ENCODE data around the gene FBXO45. TPM values are rescaled to one million over a fixed set of nuclear protein-coding genes. Genes with fewer than 3 reads are reported as not detected.
"Not testable (repeated sequence)": the region's sequence is repeated elsewhere in the genome, so short reads cannot be mapped to it uniquely, and the experiment has no call there.

The FBXO45 gene
- total RNA-seq, 1 experiment from 2014 or later, result 11.8 TPM

DNA sequence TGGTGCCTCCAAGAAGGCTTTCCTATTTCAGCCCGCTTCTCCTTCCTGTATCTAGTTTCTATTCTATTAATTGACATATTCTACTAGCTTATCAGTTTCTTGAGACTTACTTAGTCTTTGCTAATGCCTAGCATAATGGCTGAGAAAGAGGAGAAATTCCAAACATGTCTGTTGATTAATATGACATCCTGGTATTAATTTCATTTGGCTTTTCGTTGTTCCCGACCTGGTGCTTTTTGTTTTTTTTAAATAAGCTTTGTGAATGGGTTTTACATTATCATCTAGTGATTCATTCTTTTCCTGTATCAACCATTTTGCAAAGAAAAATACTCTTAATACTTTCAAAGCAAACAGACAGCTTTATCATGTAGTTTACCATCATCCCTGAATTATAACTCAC, 13.2 kb upstream of the FBXO45 start:
- no peak for DNase-seq (ENCODE audit: low read depth)

DNA sequence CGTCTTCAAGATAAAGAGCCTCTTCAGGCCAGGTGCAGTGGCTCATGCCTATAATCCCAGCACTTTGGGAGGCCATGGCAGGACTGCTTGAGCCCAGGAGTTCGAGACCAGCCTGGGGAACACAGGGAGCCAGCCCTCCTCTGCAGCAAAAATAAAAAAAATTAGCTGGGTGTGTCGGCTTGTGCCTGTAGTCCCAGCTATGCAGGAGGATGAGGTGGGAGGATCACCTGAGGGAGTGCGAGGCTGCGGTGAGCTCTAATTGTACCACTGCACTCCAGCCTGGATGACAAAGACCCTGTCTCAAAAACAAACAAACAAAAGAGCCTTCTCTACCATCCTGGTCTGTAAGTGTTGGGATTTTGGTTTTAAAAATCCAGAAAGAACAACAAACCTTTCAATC, 11.2 kb upstream of the FBXO45 start:
- DNase-seq (ENCODE audit: low read depth), result no peak

DNA sequence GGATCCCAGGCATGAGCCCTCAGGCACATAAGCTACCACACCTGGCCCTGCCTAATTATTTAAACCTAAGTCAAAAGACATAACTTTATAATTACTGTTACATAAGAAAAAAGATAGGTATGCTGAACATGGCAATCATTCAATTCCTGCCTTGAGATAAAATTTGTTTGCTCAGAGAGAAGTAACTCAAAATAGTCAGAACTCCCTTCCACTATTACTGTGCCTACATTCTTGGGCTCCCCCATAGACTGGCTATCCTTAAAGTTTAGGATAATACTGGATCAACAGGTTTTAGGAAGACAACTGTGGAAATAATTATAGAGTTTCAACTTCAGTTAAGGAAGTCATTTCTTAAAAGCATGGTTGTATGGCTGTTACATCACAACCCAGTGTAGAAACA, 10.0 kb upstream of the FBXO45 start:
- no peak for DNase-seq (ENCODE audit: low read depth)

DNA sequence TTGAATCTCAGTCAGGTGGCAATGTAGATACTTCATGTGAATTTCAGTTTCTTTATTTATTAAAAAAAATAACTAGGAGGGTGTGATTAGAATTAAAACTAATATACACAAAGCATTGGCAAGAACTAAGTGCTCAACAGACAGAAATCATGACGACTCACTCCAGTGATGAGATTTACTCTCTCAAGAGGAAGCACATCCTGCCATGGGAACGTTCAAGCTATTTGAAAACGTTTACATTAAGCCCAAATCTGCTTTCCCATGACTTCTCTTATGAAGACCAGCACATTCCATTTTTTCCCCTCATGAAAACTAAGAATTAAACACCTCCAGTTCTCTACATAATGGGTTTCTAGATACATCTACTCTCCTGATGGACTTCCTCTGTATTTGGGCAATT, 8.6 kb upstream of the FBXO45 start:
- DNase-seq (ENCODE audit: low read depth), result no peak

DNA sequence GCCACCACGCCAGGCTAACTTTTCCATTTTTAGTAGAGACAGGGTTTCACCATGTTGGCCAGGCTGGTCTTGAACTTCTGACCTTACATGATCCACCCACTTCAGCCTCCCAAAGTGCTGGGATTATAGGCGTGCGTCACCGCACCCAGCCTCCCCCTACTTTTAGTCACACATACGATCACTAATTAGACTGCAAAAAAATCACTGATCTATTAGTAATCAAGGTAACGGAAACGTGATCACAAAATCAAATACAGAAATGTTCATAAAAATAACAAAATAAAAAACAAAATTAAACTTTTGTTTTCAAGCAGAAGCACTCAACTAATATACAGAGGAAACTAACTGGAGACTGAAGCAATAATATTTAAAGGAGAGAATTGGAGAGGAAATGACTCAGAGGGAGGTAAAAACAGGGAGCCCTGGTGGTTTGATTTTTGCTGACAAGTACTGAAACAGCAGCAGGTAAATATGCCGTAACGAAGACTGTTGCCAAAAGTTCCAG, 4.7 kb upstream of the FBXO45 start:
- DNase-seq (ENCODE audit: low read depth), result no peak

DNA sequence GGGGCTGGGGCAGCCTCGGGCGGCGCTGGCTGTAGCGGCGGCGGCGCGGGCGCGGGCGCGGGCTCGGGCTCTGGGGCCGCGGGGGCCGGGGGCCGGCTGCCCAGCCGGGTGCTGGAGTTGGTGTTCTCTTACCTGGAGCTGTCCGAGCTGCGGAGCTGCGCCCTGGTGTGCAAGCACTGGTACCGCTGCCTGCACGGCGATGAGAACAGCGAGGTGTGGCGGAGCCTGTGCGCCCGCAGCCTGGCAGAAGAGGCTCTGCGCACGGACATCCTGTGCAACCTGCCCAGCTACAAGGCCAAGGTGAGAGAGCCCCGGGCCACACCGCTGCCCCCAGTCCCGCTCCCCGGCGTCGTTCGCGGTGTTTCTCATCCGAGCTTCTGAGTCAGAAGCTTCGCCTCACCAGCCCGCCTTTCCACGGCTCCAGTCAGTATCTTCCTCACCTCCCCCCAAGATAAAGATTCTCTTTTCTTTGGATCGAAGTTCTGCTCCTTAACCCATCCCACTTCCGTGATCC, 600 bp downstream of the FBXO45 start:
- DNase-seq (ENCODE audit: low read depth), result peak; percentile 24

DNA sequence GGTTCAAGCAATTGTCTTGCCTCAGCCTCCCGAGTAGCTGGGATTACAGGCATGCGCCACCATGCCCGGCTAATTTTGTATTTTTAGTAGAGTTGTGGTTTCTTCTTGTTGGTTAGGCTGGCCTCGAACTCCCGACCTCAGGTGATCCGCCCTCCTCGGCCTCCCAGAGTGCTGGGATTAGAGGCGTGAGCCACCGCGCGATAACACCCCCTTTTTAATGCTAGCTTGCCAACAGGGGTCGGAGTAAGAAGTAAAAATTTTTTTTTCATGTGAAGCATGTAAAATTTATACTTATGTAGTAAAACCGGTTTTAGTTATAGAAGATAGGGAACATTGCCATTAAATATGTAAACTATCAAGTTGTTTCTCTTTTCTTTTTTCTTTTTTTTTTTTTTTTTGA, 1.9 kb downstream of the FBXO45 start:
- not testable (repeated sequence) for DNase-seq (ENCODE audit: low read depth)

DNA sequence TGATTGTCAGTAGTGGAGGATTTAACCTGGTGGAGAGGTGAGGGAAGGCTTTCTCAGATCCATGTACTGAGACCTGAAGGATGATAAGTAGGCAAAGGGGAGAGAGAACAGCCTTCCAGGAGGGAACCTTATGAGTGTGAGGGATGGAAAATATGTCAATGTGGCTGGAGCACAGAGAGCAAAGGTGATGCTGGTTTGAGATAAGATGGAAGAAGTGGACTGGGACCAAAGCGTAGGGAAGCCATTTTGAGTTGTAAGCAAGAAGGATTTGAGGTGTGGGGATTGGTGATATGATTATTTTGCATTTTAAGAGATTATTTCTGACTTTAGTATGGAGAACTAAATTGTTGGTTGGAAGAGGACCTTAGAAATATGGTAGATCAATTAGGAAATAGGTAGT, 3.9 kb downstream of the FBXO45 start:
- no peak for DNase-seq (ENCODE audit: low read depth)

DNA sequence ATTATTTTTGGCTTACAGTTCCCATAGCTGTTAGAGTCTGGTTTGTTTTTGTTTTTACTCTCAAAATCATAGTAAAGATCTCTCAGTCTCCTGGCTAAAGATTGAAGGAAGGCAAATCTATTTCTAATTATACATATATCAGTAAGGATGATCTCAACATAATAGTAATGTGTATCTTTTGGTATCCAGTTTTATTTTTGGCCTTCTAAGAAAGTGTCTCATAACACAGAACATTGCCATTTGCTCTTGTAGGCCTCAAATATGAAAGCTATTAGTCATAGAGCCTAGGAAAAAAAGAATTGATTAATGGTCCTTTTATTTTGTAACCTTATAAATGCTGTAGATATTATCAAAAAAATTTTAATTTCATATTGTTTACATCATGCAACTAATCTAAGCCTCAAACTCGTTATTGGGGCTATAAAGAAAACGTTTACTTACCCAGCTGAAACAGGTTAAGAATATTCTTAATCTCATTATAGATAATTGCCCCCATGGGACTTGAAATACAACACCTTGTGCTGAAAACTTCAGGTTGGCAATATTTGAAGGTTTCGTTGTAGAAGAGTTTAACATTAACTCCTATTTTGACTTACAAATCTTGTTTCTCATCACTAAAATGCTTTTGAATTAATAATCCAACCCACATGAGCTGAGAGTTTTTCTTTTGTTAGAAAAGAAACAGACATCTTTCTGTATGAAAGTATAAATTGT, 16.7 kb downstream of the FBXO45 start:
- no peak for DNase-seq (ENCODE audit: low read depth)

DNA sequence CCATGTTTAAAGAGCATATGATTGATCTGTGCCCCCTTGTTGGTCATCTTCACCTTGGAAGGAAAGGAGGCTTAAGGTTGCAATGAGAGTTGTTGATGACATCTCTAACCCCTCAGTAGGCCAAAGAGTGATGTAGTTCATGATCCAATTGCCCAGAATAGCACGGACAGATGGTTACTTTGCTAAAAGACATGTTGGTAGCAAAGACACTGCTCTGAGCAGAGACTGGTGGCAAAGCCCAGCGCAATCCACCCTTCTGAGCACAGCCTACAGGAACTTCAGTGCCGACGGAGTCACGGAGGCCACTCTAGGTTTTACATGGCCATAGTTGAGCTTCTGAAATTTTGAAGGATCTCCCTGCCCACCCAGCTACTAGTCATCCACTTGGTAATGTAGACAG, 21.8 kb downstream of the FBXO45 start:
- DNase-seq (ENCODE audit: low read depth), result no peak

DNA sequence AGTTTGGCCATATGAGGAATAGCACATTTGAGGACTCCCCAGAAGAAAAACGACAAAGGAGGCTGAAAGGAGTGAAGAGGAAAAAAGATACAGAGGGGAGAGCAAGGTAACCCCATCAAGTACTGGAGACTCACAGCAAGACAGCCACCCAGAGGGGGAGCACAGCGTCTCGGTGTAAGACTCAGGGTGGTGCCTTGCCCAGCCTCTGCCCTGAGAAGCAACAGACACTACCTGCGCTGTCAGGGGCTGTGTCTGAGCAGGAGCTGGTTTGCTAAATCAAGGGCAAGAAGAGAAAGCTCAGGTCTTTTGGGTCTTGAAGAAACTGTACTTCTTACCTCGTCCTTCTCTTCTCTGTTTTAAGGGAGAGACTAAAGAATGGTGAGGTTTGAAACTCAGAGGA, 27.9 kb downstream of the FBXO45 start:
- DNase-seq (ENCODE audit: low read depth), result no peak

DNA sequence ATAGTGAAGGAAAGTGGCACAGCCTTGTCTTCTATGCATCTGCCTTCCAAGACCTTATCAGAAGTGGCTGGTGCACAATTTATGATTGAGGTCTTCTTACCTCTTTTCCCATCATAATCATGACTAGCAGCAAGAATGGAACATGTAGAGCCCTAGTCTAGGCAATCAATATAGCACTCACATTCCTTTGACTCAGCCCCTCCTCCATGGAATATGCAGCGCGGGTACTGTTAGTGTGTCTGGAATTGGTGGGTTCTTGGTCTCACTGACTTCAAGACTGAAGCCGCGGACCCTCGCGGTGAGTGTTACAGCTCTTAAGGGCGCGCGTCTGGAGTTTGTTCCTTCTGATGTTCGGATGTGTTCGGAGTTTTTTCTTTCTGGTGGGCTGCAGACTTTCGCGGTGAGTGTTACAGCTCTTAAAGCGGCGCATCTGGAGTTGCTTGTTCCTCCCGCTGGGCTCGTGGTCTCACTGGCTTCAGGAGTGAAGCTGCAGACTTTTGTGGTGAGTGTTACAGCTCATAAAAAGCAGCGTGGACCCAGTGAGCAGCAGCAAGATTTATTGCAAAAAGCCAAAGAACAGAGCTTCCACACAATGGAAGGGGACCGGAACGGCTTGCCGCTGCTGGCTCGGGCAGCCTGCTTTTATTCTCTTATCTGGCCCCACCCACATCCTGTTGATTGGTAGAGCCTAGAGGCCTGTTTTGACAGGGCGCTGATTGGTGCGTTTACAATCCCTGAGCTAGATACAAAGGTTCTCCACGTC, 29.7 kb downstream of the FBXO45 start:
- DNase-seq (ENCODE audit: low read depth), result not testable (repeated sequence)

DNA sequence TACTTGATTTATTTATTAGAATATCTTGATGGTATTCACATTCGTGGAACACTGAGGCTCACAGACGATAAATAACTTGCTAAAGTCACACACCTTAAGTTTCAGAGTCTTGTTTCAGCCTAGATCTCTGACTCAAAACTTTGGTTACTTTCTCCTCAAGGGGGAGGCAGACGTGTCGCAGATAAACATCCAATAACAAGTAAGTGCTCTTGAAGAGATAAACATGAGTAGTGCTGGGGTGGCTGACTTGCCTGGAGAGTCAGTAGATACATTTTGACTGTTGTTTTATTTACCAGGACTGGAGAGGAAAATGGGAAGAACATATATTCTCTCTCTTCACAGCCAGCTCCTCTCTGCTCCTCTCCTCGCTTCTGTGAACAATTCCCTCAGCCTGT, 31.3 kb downstream of the FBXO45 start:
- no peak for DNase-seq (ENCODE audit: low read depth)

DNA sequence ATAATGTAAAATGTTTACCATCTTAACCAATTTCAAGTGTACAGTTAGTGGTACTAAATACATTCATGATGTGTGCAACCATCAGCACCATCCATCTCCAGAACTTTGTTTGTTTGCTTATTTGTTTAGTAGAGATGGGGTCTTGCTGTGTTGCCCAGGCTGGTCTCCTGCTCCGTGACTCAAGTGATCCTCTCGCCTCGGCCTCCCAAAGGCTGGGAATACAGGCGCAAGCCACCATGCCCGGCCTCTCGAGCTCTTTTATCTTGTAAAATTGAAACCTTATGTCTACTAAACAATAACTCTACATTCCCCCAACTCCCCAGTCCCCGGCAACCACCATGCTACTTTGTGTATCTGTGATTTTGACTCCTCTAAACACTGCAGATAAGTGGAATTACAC, 31.9 kb downstream of the FBXO45 start:
- no peak for DNase-seq (ENCODE audit: low read depth)

DNA sequence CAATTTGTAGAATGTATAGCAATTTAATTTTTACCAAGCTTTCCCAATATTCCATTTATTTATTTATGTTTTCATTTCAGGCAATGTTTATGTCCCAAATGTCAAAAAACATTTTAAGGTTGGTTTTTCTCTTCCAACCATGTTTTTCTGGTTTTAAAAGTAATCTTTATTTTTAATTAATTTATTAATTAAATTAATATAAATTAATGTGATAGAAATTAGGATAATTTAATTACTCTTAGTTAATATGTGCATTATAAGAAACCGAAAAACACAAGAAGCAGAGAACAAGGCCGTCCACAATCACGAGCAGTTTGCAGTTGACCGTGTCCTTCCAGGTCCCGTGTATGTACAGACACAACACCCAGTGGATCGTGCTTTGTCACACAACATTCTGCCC, 34.2 kb downstream of the FBXO45 start:
- no peak for DNase-seq (ENCODE audit: low read depth)

DNA sequence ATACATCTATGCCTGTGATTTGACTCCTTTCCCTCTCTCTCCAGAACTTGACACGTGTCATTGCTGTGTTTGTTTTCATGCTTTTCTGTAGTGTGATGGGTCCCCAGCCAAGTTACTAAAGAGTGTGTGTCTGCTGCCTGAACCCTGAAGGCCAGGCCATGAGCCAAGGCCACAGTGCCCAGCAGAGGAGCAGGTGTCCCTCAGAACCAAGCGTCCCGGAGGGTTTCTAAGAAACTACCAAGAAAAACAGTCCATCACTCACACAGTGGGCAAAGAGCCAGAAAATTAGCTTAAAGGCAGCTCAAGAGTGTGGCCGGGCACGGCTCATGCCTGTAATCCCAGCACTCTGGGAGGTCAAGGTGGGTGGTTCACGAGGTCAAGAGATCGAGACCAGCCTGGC, 35.2 kb downstream of the FBXO45 start:
- DNase-seq (ENCODE audit: low read depth), result peak; percentile 32

DNA sequence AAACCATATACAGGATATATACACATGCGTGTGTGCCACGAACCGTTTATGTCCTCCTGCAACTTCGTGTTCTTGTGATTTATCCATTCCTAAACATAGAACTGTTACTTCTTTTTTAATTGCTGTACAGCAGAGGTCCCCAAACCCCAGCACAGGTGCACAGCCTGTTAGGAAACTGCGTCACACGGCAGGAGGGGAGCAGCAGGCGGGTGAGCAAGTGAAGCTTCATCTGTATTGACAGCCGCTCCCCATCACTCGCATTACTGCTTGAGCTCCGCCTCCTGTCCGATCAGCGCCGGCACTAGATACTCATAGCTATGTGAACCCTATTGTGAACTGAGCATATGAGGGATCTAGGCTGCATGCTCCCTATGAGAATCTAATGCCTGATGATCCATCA, 36.1 kb downstream of the FBXO45 start:
- DNase-seq (ENCODE audit: low read depth), result peak; percentile 9

DNA sequence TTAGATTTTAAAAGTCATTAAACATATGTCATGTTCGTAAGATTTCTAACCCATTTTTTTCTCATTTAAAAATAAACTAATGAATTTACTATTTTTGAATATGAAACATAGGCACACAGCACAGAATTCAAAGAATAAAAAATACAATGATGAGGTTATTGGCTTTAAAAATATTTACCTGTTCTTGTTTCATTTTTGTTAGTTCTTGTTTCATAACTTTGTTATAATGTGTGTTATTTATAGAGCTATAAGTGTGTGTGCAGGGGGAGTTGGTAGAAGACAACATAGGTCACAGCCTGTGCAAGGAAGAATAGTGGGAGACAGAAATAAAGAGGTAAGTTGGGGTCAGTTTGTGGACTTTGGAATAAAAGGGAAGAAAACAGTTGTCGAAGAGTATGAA, 40.2 kb downstream of the FBXO45 start:
- DNase-seq (ENCODE audit: low read depth), result no peak

DNA sequence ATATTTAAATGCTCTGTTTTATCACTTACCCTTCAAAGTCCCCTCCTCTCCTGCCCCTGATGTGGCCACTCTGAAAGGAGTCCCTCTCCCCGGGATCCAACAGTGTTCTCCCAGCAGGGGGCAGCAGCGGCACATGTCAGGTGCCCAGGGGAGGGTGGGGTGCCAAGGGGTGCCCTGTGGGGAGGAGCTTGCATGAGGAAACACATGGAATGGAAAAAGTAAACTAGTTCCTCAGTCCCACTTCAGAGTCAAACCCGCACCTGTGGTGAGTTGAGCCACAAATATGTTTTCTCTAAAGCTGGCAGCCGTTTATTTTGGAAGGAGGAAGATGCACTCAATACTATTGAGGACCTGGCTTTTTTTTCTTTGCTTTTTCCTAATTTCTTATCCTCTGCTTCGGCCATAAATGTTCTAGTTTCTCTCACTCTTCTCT, 40.9 kb downstream of the FBXO45 start:
- peak; percentile 77 for DNase-seq (ENCODE audit: low read depth)

DNA sequence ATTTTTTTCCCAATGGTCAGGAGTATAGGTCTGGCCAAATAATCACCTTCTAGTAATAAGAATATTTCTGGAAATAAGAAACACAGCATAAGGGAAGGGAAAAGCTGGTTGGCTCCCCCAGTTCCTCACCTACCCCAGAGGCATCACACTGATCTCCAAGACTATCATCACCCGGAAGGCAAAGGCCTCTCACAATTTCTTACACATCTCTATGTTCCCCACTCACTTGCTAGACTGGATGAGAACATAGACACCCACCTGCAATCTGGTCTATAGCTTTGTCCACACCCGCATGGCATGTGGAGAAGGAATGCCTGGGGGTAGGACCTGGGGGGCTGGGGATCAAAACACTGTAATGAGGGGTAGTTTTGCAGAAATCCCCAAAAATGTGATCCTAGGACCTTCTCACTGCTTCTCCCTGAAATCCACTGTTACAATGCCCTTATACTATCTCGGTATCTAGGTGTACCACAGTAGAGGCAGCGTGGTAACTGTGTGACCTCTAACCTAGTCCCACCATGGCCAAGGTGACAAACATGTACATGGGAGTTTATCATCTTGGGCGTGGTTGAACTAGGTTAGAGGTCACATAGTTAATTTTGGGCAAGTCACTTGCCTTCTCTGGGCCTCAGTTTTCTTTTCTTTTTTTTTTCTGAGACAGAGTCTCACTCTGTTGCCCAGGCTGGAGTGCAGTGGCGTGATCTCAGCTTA, 41.5 kb downstream of the FBXO45 start:
- DNase-seq (ENCODE audit: low read depth), result no peak

DNA sequence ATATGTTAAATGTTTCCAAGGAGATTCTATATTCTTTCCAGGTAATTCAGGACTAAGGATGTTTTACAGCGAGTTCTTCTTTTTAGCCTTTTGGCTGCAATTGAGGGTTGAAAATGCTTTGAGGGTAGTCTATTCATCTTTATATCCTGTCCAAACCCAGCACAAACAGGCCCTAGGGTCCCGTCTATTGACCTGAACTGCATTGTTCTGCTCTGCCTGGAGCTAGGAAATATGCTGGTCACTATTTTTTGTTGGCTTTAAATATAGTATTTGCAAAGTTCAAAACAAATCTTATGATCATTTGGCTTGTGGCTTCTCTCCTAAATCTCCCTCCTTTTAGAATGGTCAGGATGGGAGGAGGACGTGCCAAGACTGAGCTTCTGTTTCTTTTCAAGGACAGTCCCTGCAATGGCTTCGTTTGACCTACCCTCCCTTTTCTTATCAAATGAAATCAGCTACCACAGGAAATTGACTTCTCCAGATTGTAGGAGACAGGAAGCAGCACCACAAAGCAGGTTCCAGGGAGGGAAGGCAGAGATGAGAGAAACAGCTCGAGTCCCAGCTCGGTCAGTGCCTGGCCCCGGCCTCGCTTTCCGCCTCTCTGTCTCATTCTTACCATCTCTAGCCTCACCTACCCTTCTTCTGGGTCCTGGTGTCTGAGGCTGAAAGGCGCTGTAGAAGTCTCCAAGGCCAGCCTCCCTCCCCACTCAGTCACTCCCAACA, 43.5 kb downstream of the FBXO45 start:
- no peak for DNase-seq (ENCODE audit: low read depth)

DNA sequence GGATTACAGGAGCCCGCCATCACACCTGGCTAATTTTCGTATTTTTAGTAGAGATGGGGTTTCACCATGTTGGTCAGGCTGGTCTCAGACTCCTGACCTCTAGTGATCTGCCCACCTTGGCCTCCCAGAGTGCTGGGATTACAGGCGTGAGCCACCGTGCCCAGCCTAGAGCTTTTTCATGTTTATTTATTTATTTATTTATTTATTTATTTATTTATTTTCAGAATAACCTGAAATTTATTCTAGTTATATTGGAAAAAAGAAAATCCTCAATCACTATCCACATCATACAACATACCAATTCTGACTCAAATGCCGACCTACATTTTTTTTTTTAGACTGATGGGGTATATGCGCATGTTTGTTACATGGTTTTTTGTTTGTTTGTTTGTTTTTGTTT, 46.8 kb downstream of the FBXO45 start:
- not testable (repeated sequence) for DNase-seq (ENCODE audit: low read depth)
